HEK293T (cell line): ENCODE data around the gene STXBP5.

Source experiments
- ARNT ChIP-seq: fragments of 450-650 bp; IDR thresholded peaks from 2 replicates; pipeline ENCODE4 v1.6.1; 2017; ENCODE audit warnings: mild to moderate bottlenecking
- BHLHE40 ChIP-seq: fragments of 450-650 bp; IDR thresholded peaks from 2 replicates; pipeline ENCODE4 v1.6.1; 2016; ENCODE audit warnings: mild to moderate bottlenecking, moderate library complexity, borderline replicate concordance
- CTBP1 ChIP-seq: fragments of 450-650 bp; IDR thresholded peaks from 2 replicates; pipeline ENCODE4 v1.6.1; 2016; ENCODE audit warnings: borderline replicate concordance
- ELF4 ChIP-seq: fragments of 450-650 bp; IDR thresholded peaks from 2 replicates; pipeline ENCODE4 v1.6.1; 2017; ENCODE audit warnings: antibody characterized with exemption
- FOXK2 ChIP-seq: fragments of 450-650 bp; IDR thresholded peaks from 2 replicates; pipeline ENCODE4 v1.6.1; 2016; ENCODE audit warnings: mild to moderate bottlenecking
- FOXM1 ChIP-seq: fragments of 450-650 bp; IDR thresholded peaks from 2 replicates; pipeline ENCODE4 v1.6.1; 2017; ENCODE audit warnings: mild to moderate bottlenecking, borderline replicate concordance
- HDGF ChIP-seq: fragments of 450-650 bp; IDR thresholded peaks from 2 replicates; pipeline ENCODE4 v1.6.1; 2017; ENCODE audit warnings: antibody characterized with exemption, borderline replicate concordance
- NFRKB ChIP-seq: fragments of 450-650 bp; IDR thresholded peaks from 2 replicates; pipeline ENCODE4 v1.6.1; 2016; ENCODE audit warnings: mild to moderate bottlenecking, moderate library complexity
- SP1 ChIP-seq: fragments of 450-650 bp; IDR thresholded peaks from 2 replicates; pipeline ENCODE4 v1.6.1; 2017
- SUZ12 ChIP-seq: fragments of 450-650 bp; IDR thresholded peaks from 2 replicates; pipeline ENCODE4 v1.6.1; 2016; ENCODE audit warnings: mild to moderate bottlenecking
- TARDBP ChIP-seq: fragments of 450-650 bp; IDR thresholded peaks from 2 replicates; pipeline ENCODE4 v1.6.1; 2016

- TF ChIP-seq ARNT (no peak), NFRKB (no peak), FOXM1 (no peak), SUZ12 (no peak), ELF4 (no peak), CTBP1 (no peak), FOXK2 (no peak), SP1 (no peak), HDGF (no peak), BHLHE40 (no peak), TARDBP (no peak)
Measured at GRCh38 chr6:147200711-147201110, 3.5 kb upstream of the STXBP5 start.
